ENCODE results near the gene NEIL3.

The NEIL3 gene

GRCh38 chr4:177405508-177405907 is 95.8 kb downstream of the NEIL3 start:
- no peak for DNase-seq (ENCODE audit: extremely low spot score)
- ChIA-PET POLR2A (no interaction called here), CTCF (interaction anchor here (1.2 kb wide), 1 partner anchor 12 kb away, joined by 3 read pairs; no protein-coding TSS in a partner anchor)
- TF ChIP-seq CTCF (IDR thresholded peaks at IDR 0.05; ENCODE audit: control extremely low read depth, extremely low read depth, low read depth, missing control alignments): no peak

- CTCF ChIA-PET: no interaction called here
- TF ChIP-seq CTCF (IDR thresholded peaks at IDR 0.05; ENCODE audit: control extremely low read depth, extremely low read depth, low read depth, missing control alignments): no peak
- no peak for DNase-seq (ENCODE audit: extremely low spot score)
- POLR2A ChIA-PET: no interaction called here
These were observed 98.3 kb downstream of the NEIL3 start for GRCh38 chr4:177408023-177408422.

GRCh38 chr4:177410566-177410965 is 100.9 kb downstream of the NEIL3 start:
- no peak for TF ChIP-seq CTCF (IDR thresholded peaks at IDR 0.05; ENCODE audit: control extremely low read depth, extremely low read depth, low read depth, missing control alignments)
- POLR2A ChIA-PET: no interaction called here
- no peak for DNase-seq (ENCODE audit: extremely low spot score)
- CTCF ChIA-PET: interaction anchor here (1.6 kb wide), 1 partner anchor 12 kb away, joined by 6 read pairs; no protein-coding TSS in a partner anchor

- ChIA-PET POLR2A (no interaction called here), CTCF (interaction anchor here (0.8 kb wide), 1 partner anchor 15 kb away, joined by 3 read pairs; no protein-coding TSS in a partner anchor)
- TF ChIP-seq CTCF (IDR thresholded peaks at IDR 0.05; ENCODE audit: control extremely low read depth, extremely low read depth, low read depth, missing control alignments): no peak
- DNase-seq (ENCODE audit: extremely low spot score): no peak
These were observed 102.3 kb downstream of the NEIL3 start for GRCh38 chr4:177411996-177412395.

Measured in GM10248 (cell line).